Choroid plexus epithelial cell (primary cell): ENCODE measurements around the gene CLIC4.
"Not testable (repeated sequence)": the region's sequence is repeated elsewhere in the genome, so short reads cannot be mapped to it uniquely, and the experiment has no call there.

Experiments used
- DNase-seq: peaks from one replicate; pipeline ENCODE4 v3.0.0-alpha.2; 2010; ENCODE audit warnings: low read depth
- H3K4me3 ChIP-seq: 2 replicates; pipeline ENCODE4 v1.5.1; 2011; ENCODE audit warnings: low read depth, mild to moderate bottlenecking, control low read depth, low read length, moderate library complexity
- CTCF ChIP-seq: conservative IDR thresholded peaks from 2 replicates; pipeline ENCODE4 v1.5.1; 2011; ENCODE audit warnings: low read depth, mild to moderate bottlenecking, control low read depth, inconsistent platforms, low read length, moderate library complexity

CLIC4 gene

GRCh38 chr1:24704411-24705259 lies 40.6 kb upstream of the CLIC4 start:
- H3K4me3 ChIP-seq: no peak overlapping the region
- no peak for TF ChIP-seq CTCF
- DNase-seq: peak; percentile 42

DNA sequence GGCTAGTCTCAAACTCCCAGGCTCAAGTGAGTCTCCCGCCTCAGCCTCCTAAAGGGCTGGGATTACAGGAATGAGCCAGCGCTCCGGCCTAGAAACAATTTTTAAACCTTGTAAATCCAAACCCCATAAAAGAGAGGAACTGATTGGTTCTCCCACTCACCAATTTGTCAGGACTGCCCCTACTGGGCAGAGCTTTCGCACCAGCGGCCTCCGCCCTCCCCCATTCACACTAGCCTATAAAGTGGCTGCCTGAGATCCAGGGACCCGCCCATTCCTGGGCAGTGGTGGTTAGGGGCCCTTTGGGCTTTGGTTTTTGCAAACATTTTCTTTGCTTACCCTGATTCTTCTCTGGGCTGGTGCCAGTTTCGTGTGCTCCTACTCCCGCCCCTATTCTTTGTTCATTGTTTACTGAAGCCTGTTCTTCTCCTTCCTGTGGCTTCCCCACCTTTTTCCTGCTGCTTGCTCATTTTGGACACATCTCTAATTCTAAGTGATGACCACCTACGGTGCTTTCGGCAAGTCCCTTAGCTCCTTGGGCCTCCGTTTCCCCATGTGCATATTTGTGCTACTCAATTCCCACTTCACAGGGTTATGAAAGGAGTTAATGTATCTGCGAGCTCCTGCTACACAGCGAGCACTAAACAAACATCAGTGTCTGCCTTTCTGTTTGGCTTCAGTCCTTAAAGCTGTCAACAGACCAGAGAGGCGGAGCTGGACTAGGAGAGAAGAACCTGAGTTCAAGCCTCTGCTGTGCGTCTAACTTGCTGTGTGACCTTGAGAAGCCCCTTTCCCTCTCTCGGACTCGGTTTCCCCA lies 39.8 kb upstream of the CLIC4 start:
- peak; percentile 97 for DNase-seq
- H3K4me3 ChIP-seq: peak overlapping the region; percentile 40
- no peak for TF ChIP-seq CTCF

- not testable (repeated sequence) for DNase-seq, H3K4me3 ChIP-seq
Observed at GRCh38 chr1:24706074-24706389, 39.2 kb upstream of the CLIC4 start.

DNA sequence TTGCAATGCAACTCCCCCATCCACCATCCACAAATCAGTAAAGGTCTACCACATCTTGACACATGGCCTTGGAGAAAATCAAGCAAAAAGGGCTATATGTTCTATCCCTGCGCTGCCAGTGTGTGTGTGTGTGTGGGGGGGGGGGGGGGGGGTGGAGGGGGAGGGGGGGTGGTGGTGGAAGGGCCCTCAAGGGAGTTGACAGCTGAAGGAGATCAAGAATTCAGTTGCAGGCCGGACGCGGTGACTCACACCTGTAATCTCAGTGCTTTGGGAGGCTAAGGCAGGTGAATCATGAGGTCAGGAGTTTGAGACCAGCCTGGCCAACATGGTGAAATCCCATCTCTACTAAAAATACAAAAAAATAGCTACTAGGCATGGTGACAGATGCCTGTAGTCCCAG lies 37.6 kb upstream of the CLIC4 start:
- no peak for TF ChIP-seq CTCF

GRCh38 chr1:24708938-24709337 lies 36.3 kb upstream of the CLIC4 start:
- DNase-seq: no peak
- TF ChIP-seq CTCF: no peak
- no peak overlapping the region for H3K4me3 ChIP-seq

More for the DNA sequence above, 37.6 kb upstream of the CLIC4 start:
- no peak overlapping the region for H3K4me3 ChIP-seq
- peak; percentile 67 for DNase-seq

GRCh38 chr1:24709791-24710441 lies 35.3 kb upstream of the CLIC4 start:
- DNase-seq: no peak
- TF ChIP-seq CTCF: no peak

GRCh38 chr1:24711329-24711728 lies 33.9 kb upstream of the CLIC4 start:
- no peak for TF ChIP-seq CTCF
- no peak for DNase-seq
- no peak overlapping the region for H3K4me3 ChIP-seq

More at GRCh38 chr1:24709791-24710441, 35.3 kb upstream of the CLIC4 start:
- no peak overlapping the region for H3K4me3 ChIP-seq
